VCaP (cell line): ENCODE measurements around the gene LGR4.

Experiments used
- H3K27ac ChIP-seq: fragments of 450-650 bp; 2 replicates; pipeline ENCODE4 v1.5.1; 2017
- TF ChIP-seq, protein P1 (sequence below): fragments of 450-650 bp; conservative IDR thresholded peaks from 2 replicates; pipeline ENCODE4 v1.5.1; 2017; ENCODE audit warnings: mild to moderate bottlenecking, moderate library complexity

LGR4 gene

DNA sequence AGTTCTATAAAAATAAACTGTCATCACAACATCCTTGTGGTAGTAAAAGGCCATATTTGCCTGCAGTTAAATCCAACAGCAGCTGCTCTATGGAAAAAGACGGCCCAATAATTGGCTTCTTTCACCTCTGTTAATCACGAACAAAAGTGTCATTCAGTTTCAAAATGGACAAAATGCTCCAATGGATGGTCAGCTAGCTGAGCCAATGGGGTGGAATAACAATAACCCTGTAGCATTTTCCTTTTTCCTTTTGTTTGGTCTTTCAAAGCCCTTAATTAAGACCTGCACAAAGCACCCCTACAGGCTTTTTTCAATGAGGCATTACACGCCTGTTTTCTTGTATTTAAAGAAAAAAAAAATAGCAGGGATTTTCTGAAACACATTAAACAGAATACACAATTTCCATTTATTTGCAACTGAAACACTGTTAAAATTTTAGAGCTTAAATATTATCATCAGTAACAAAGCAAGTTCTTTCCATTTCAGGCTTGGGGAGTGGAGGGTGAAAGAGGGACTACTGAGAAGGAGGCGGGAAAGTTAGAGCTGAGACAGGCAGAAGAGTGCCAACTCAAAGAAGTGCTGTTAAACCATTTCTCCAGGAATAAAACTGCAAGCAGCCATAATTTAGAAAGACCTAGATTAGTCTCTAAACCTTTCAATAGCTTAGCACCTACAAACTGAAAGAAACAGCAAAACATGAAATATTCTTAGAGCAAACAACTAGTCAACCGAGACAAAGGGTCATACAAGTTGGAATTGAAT lies 28.7 kb downstream of the LGR4 start:
- no peak overlapping the region for H3K27ac ChIP-seq
- TF ChIP-seq, protein P1, sequence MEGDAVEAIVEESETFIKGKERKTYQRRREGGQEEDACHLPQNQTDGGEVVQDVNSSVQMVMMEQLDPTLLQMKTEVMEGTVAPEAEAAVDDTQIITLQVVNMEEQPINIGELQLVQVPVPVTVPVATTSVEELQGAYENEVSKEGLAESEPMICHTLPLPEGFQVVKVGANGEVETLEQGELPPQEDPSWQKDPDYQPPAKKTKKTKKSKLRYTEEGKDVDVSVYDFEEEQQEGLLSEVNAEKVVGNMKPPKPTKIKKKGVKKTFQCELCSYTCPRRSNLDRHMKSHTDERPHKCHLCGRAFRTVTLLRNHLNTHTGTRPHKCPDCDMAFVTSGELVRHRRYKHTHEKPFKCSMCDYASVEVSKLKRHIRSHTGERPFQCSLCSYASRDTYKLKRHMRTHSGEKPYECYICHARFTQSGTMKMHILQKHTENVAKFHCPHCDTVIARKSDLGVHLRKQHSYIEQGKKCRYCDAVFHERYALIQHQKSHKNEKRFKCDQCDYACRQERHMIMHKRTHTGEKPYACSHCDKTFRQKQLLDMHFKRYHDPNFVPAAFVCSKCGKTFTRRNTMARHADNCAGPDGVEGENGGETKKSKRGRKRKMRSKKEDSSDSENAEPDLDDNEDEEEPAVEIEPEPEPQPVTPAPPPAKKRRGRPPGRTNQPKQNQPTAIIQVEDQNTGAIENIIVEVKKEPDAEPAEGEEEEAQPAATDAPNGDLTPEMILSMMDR: no peak

DNA sequence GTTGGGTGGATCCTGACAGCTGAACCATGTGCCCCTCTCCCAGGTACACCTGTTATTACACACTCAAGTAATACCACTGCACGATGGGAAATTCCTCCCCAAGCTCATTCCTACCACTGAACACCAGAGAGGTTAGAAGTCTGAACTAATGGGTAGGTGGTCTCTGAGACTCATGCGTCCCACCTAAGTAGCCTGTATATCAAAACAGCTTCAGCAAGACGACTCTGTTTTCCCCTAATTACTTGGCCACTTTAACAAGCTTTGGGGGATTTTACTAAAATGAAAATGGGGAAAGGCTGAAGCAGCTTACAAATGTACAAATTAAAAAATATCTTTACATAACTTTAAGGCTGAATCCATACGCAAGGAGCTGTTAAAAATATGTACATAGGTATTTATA lies 29.4 kb downstream of the LGR4 start:
- H3K27ac ChIP-seq: no peak overlapping the region
- TF ChIP-seq, protein P1: no peak

DNA sequence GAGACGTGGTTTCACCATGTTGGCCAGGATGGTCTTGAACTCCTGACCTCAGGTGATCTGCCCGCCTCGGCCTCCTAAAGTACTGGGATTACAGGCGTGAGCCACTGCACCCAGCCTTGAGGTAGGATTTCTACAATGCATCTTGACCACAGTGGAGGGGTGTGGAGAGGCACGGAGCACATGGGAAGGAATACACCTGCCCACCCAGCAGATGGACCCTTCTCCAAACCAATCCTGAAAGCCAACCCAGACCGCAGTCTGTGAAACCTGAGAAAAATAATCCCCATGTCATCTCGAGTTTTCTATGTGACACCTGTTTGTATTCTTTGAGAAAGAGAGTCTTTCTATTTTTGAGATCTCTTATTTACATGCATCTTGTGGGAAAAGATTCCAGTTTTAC lies 32.5 kb downstream of the LGR4 start:
- H3K27ac ChIP-seq: no peak overlapping the region
- TF ChIP-seq, protein P1: no peak

DNA sequence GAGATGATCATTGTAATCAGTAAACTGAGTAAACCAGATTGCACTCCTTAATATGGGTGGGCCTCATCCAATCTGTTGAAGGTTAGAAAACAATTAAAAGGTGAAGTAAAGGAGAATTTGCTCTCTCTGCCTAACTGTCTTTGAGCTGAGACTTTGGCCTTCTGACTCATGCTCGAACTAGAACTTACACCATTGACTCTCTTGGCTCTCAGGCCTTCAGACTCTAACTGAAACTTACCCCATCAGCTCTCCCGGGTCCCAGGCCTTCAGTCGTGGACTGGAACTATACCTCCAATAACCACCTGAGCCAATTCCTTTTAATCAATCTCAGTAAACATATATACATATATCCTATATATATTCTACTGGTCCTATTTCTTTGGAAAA lies 34.0 kb downstream of the LGR4 start:
- no peak overlapping the region for H3K27ac ChIP-seq
- TF ChIP-seq, protein P1: no peak

DNA sequence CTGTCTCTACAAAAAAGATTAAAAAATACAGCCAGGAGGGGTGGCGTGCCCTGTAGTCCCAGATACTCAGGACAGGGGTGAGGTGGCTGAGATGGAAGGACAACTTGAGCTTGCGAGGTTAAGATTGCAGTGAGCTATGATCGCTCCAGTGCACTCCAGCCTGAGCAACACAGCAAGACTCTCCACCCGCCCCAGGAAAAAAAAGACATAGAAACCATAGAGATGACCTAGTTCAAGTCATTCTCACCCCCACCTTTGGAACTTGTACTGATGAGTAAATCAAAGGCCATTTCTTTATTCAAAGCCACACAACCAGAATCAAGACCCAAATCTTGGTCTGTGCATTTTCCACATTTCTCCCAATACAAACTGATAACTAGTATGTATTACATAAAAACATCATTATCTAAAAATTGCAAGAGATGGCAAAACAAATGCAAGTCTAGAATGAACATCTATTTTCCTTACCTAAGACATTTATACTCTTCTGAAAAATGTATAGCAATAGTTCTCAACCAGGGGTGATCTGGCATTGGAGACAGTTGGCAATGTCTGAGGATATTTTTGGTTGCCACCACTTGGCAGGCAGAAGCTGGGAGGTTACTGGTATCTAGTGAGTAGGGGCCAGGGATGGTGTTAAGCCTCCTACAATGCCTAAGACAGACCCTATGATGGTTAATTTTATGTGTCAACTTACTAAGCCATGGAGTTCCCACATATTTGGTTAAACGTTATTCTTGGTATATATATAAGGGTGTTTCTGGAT lies 34.6 kb downstream of the LGR4 start:
- TF ChIP-seq, protein P1: no peak

DNA sequence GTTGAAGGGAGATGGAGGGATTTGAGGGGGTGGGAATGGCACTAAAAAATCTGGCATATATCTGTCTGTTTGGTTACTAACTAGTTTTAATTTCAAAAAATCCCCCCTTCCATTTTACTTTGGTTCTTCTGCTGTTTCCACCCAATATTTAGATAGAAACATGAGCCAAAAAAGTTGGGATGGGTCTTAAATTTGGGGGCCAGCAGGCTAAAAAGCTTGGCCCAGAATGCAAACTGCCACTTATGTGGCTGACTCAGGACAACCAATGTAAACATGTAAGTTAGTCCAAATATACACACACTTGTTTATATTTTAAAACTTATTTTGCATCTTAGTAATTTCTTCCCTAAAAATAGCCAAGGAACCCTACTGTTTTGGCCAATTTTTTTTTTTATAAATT lies 35.7 kb downstream of the LGR4 start:
- H3K27ac ChIP-seq: no peak overlapping the region
- TF ChIP-seq, protein P1: no peak

More for the DNA sequence above, 34.6 kb downstream of the LGR4 start:
- no peak overlapping the region for H3K27ac ChIP-seq

DNA sequence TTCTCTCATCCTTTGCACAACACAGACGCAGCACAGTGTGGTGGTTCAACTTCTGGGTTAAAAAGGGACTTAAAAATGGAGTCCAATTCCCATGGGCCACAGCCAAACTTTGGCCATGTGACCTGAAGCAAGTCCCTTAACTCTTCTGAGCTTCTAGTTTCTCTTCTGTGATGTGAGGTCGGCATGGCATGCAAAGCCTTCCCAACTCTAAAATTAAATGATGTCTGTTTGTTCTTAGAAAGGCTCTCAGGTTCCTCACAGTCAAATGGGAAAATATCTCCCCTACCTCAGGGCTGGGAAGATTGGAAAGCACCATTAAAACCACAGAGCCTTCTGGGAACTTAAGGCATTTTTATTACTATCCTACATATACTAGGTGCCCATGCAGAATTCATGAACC lies 38.8 kb downstream of the LGR4 start:
- H3K27ac ChIP-seq: no peak overlapping the region
- TF ChIP-seq, protein P1: no peak
